Stimulated activated CD8-positive, alpha-beta memory T cell treated with anti-CD3 and anti-CD28 coated beads, Interleukin-15, amount 100 ng/mL, for 1 hour (primary cell): Measurements from ENCODE around the gene TMEM123.
"Not testable (repeated sequence)": the region's sequence is repeated elsewhere in the genome, so short reads cannot be mapped to it uniquely, and the experiment has no call there.

Source experiments
- DNase-seq: peaks from one replicate; pipeline ENCODE4 v3.0.0-alpha.2; 2020; ENCODE audit warnings: low read depth

Gene TMEM123

GRCh38 chr11:102391549-102392237 is 60.9 kb downstream of the TMEM123 start:
- DNase-seq, result no peak

DNA sequence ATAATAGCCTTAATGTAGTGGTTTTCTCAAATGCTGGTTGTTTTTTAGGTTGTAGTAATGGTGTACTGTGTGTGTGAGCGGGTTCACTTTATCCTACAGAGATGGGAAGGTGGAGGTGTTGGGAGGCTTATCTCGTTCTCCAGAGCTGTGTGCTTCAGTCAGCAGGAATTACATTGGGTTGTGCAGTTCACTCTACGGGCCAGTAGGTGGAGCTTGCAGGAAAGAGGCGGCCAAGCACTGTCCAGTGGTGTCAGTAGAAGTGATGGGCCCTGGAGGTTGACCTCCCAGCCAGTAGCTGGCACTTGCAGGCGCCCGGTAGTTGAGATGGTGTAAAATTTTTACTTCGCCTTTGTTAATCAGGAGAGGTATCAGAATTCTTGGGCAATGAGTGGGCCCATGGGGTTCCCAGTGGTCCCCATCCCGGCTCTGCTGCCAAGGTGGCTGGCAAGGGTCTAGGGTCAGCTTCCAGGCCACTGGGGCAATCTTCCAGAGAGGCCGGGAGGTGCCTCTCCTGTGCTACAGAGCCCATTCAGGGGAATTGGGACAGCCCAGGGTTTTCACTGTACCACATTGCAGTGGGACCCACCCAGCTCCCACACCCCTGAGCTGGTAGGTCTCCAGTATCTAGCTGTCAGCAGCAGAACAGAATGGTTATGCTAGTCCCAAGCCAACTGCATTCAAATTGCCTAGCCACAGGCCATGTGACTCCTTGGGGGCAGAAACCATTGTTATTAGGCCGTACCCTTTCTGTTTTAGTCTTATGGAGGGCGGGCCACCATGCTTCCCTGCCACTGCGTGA is 61.7 kb downstream of the TMEM123 start:
- peak; percentile 24 for DNase-seq

DNA sequence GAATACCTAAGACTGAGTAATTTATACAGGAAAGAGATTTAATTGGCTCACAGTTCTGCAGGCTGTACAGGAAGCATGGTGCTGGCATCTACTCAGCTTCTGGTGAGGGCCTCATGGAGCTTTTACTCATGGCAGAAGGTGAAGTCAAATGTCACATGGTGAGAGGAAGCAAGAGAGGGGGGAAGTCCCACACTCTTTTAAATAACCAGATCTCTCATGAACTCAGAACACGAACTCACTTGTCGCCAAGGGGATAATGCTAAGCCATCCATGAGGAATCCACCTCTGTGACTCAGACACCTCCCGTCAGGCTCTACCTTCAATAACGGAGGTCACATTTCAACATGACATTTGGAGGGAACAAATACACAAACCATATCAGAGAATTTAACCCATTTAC is 63.3 kb downstream of the TMEM123 start:
- DNase-seq, result no peak

DNA sequence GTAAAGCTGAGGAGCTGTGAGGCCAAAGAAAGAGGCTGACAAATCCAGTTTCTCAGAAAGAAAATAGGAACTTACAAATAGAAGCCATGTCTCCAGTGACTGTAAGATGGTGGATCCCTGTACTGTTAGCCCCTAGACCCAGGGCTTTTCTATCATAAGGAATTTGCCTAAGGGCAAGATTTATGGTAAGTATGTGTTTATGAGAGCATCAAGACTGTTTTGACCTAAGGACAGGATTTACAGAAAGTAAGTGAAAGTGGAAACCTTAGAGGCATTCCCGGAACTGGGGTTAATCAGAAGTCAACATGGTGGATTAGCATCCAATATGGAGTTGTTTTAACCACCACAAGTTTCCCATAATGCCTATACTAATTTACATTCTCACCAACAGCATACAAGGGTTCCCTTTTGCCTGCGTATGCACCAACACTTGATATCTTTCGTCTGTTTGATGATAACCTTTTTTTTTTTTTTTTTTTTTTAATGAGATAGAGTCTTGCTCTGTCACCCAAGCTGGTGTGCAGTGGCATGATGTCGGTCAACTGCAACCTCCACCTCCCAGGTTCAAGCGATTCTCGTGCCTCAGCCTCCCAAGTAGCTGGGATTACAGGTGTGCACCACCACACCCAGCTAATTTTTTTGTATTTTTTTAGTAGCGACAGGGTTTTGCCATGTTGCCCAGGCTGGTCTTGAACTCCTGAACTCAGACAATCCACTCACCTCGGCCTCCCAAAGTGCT is 65.4 kb downstream of the TMEM123 start:
- DNase-seq, result no peak

DNA sequence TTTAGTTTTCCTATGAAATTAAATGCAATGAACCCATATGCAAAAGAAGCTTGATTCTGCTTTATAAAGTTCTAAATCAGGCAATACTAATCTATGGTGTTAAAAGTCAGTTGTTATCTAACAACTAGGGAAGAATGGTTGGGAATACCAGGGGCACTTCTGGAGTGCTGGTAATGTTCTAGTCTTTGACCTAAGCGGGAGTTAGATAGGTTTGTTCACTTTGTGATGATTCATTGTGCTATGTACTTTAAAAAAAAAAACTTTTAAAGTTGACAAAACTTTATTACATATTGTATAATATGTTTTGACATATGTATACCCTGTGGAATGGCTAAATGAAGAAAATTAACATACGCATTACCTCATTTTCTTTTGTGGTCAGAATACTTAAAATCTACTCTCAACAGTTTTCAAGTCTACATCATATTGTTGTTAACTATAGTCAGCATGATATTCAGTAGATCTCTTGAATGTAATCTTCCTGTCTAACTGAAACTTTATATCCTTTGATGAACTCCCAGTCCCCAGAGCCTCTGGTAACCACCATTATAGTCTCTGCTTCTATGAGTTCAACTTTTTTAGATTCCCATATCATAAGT is 66.3 kb downstream of the TMEM123 start:
- no peak for DNase-seq

- DNase-seq, result no peak
Measured at GRCh38 chr11:102385085-102386007, 67.2 kb downstream of the TMEM123 start.

DNA sequence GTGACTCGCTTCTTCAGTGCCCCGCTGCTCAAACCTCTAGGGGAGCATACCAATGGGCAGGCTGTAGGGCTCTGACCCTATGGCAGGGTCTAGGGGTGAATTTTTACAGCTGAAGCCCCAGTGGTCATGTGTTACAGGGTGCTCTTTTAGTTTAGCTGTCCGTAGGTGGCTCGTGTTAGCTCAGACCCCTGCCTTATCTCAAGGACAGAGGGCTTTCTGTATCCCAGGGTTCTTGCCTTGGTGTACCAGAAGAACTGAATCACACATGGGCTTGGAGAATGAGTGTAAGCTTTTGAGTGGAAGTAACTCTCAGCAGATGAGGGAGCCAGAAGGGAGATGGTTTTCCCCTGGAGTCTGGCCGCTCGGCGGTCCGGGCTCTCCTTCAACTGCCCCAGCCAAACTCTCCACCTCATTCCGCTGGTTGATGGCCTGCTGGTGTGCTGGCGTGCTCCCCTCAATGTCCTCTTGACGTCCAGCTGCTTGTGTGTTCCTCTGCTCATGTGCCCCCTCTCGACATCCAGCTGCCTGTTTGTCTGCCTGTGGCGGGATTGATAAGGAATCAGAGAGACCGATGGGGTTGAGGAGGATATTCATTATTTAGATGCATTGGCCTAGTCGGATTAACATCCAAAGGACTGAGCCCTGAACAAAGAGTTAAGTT is 68.0 kb downstream of the TMEM123 start:
- DNase-seq, result no peak

- no peak for DNase-seq
Measured at GRCh38 chr11:102383839-102384238, 68.7 kb downstream of the TMEM123 start.

DNA sequence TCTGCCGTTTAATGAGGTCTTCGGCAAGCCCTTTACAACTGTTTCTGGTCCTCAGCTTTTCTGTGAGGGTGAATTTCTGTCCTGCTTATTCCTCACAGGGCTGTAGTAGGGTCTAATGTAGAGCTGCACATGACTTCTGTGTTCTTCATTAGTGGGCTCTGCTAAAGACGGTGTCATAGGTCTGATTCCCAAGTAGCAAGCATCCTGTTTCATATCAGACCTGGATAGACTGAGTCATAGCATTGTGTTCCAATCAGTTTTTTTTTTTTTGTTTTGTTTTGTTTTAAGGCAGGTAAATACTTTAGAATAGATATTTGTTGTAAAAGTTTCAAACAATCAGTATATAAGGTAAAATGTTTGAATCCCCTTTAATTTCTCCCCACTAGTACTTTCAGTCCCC is 70.2 kb downstream of the TMEM123 start:
- no peak for DNase-seq

GRCh38 chr11:102378818-102379217 is 73.7 kb downstream of the TMEM123 start:
- no peak for DNase-seq

DNA sequence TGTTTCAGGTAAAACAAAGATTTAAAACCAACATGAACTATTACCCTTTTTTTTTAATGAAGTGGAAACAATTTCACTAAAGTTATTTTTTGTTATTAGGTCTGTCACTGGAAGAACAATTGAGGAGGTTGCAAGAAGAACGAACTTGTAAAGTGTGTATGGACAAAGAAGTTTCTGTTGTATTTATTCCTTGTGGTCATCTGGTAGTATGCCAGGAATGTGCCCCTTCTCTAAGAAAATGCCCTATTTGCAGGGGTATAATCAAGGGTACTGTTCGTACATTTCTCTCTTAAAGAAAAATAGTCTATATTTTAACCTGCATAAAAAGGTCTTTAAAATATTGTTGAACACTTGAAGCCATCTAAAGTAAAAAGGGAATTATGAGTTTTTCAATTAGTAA is 74.7 kb downstream of the TMEM123 start:
- no peak for DNase-seq

DNA sequence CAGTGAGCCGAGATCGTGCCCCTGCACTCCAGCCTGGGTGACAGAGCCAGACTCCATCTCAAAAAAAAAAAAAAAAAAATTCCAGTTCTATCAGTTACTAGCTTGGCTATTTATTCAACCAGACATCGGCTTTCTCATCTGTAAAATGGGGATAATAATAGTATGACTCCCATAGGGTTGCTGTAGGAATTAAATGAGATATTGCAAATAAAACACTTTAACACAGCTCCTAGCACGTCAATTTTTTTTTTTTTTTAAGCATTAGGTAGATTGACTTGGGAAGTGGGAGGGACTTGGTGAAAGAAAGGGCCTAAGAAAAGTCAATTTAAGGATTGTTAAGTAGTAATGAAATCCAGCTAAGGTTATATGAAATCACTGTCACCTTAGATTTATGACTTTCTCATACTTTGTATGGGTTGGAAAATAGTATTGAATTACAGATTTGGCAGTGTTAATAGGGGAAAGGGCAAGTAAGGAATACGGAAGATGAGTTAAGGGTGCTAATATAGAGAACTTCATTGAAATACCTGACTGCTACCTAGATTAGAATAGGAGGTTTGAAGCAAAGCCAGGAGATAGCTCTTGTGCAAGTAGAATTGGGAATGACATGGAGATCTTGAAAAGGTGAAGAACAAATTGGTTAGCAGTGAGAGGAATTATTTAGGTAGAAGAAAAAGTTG is 76.7 kb downstream of the TMEM123 start:
- DNase-seq, result no peak

DNA sequence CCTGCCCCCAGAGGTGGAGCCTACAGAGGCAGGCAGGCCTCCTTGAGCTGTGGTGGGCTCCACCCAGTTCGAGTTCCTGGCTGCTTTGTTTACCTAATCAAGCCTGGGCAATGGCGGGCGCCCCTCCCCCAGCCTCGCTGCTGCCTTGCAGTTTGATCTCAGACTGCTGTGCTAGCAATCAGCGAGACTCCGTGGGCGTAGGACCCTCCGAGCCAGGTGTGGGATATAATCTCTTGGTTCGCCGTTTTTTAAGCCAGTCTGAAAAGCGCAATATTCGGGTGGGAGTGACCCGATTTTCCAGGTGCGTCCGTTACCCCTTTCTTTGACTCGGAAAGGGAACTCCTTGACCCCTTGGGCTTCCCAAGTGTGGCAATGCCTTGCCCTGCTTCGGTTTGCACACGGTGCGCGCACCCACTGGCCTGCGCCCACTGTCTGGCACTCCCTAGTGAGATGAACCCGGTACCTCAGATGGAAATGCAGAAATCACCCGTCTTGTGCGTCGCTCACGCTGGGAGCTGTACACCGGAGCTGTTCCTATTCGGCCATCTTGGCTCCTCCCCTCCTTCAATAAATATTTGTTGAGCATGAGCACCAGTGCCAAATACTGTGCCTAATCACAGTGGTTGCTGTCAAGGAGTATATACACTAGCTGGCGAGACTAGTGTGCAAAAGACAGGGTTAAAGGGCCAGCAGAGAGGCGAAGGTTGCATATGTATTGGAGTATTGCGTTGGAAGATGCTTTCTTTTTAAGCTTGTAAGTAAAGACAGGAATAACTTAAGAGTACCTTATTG is 77.7 kb downstream of the TMEM123 start:
- DNase-seq, result not testable (repeated sequence)

GRCh38 chr11:102368472-102368871 is 84.1 kb downstream of the TMEM123 start:
- no peak for DNase-seq

DNA sequence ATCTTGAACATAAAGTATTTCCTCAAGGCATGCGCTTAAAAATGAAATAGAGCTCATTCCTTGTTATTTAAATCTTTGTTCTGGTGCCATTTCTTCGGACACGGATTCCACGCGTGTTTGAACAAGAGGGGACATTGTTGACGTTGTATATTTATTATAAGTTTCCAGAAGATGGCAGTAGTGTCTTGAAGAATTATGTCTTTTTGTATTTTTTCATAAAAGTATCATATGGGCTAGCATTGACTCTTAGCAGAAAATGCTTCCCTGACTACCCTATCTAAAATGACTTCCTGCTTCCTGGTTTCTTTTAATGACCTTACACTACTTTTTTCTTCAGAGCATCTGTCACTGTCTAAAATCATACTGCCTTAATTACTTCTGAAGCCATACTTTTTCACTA is 85.2 kb downstream of the TMEM123 start:
- no peak for DNase-seq

- no peak for DNase-seq
Measured at GRCh38 chr11:102364991-102365390, 87.6 kb downstream of the TMEM123 start.

- no peak for DNase-seq
Measured at GRCh38 chr11:102361086-102362031, 91.2 kb downstream of the TMEM123 start.

GRCh38 chr11:102360681-102361080 is 91.9 kb downstream of the TMEM123 start:
- no peak for DNase-seq
